ENCODE data around the gene PLK3. TPM values are rescaled to one million over a fixed set of nuclear protein-coding genes. Genes with fewer than 3 reads are reported as not detected.

The PLK3 gene
- total and polyA plus RNA-seq, 9 of the 15 experiments (the other 6 are each of a cell fraction or from before 2014, with no cell fraction given), result 0.52 to 22.7 (median 11.0) TPM

- TF ChIP-seq CGGBP1 (CRISPR knock-in tag; IDR thresholded peaks at IDR 0.05) (no peak), PRDM10 (IDR thresholded peaks at IDR 0.05; ENCODE audit: partially characterized antibody) (peak; percentile 7), NEUROD1 (IDR thresholded peaks at IDR 0.05; ENCODE audit: borderline replicate concordance, low read depth, low read length, partially characterized antibody) (no peak), PHF21A (IDR thresholded peaks at IDR 0.05; ENCODE audit: borderline replicate concordance, low read depth) (no peak), GTF2E2 (tag; IDR thresholded peaks at IDR 0.05) (0 out of 2 replicates have a peak, but pooled peaks have one; percentile 55), ZNF398 (CRISPR knock-in tag; IDR thresholded peaks at IDR 0.05) (no peak), BCL6 (CRISPR knock-in tag; IDR thresholded peaks at IDR 0.05) (no peak), MEIS2 (IDR thresholded peaks at IDR 0.05; ENCODE audit: partially characterized antibody) (no peak), HDAC1 (IDR thresholded peaks at IDR 0.05) (peak in 1 of 2 experiments; percentile 11; a peak in 1 of 4 replicates), TBP (optimal IDR thresholded peaks at IDR 0.05; ENCODE audit: low read depth, low read length) (no peak), ETS2 (tag; IDR thresholded peaks at IDR 0.05; ENCODE audit: borderline replicate concordance, poor library complexity, severe bottlenecking) (no peak), MIER1 (IDR thresholded peaks at IDR 0.05; ENCODE audit: low read depth) (no peak), ZNF57 (CRISPR knock-in tag; IDR thresholded peaks at IDR 0.05) (no peak), FOXP4 (CRISPR knock-in tag; IDR thresholded peaks at IDR 0.05; ENCODE audit: borderline replicate concordance) (no peak), CBFB (CRISPR knock-in tag; IDR thresholded peaks at IDR 0.05) (no peak), ZNF23 (CRISPR knock-in tag; IDR thresholded peaks at IDR 0.05) (no peak), HLTF (IDR thresholded peaks at IDR 0.05) (no peak)
- TF ChIP-seq, protein P1, sequence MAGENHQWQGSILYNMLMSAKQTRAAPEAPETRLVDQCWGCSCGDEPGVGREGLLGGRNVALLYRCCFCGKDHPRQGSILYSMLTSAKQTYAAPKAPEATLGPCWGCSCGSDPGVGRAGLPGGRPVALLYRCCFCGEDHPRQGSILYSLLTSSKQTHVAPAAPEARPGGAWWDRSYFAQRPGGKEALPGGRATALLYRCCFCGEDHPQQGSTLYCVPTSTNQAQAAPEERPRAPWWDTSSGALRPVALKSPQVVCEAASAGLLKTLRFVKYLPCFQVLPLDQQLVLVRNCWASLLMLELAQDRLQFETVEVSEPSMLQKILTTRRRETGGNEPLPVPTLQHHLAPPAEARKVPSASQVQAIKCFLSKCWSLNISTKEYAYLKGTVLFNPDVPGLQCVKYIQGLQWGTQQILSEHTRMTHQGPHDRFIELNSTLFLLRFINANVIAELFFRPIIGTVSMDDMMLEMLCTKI (IDR thresholded peaks at IDR 0.05; ENCODE audit: partially characterized antibody), result no peak
Measured at GRCh38 chr1:44808938-44809917, 9.1 kb downstream of the PLK3 start (continued).
